Esophagus squamous epithelium (tissue), 4 donors: ENCODE results near the gene EGFL6.
"Not testable (repeated sequence)": the region's sequence is repeated elsewhere in the genome, so short reads cannot be mapped to it uniquely, and the experiment has no call there.

Experiments
- POLR2A ChIP-seq, 4 donors: fragments of 450-650 bp; IDR thresholded peaks; one replicate each; pipeline ENCODE4 v1.6.1; 2017; ENCODE audit warnings: antibody characterized with exemption in 4 of 4, mild to moderate bottlenecking in 4 of 4, moderate library complexity in 3 of 4
- TF ChIP-seq, protein P1 (sequence below), 6 experiments: fragments of 450-650 bp in 4 of 6; fragments of 200-600 bp in 2 of 6; sonication (generic) in 2 of 6; IDR thresholded peaks; one replicate each; pipeline ENCODE4 v1.5.1; 2016 to 2019; ENCODE audit warnings: antibody characterized with exemption in 6 of 6, mild to moderate bottlenecking in 4 of 6, moderate library complexity in 4 of 6

GRCh38 chrX:13679700-13680099 lies 110.3 kb downstream of the EGFL6 start:
- TF ChIP-seq POLR2A (IDR thresholded peaks at IDR 0.05) = not testable (repeated sequence)
- TF ChIP-seq, protein P1, sequence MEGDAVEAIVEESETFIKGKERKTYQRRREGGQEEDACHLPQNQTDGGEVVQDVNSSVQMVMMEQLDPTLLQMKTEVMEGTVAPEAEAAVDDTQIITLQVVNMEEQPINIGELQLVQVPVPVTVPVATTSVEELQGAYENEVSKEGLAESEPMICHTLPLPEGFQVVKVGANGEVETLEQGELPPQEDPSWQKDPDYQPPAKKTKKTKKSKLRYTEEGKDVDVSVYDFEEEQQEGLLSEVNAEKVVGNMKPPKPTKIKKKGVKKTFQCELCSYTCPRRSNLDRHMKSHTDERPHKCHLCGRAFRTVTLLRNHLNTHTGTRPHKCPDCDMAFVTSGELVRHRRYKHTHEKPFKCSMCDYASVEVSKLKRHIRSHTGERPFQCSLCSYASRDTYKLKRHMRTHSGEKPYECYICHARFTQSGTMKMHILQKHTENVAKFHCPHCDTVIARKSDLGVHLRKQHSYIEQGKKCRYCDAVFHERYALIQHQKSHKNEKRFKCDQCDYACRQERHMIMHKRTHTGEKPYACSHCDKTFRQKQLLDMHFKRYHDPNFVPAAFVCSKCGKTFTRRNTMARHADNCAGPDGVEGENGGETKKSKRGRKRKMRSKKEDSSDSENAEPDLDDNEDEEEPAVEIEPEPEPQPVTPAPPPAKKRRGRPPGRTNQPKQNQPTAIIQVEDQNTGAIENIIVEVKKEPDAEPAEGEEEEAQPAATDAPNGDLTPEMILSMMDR (IDR thresholded peaks at IDR 0.05) = not testable (repeated sequence)
